Inflammatory macrophage treated with lipopolysaccharide for 4 hours (primary cell): ENCODE measurements around the gene DAB1.
"Not testable (repeated sequence)": the region's sequence is repeated elsewhere in the genome, so short reads cannot be mapped to it uniquely, and the experiment has no call there.

Source experiments
- DNase-seq: peaks from one replicate; pipeline ENCODE4 v3.0.0-alpha.2; 2020

The DAB1 gene

GRCh38 chr1:57265104-57265503, 158.8 kb downstream of the DAB1 start:
- DNase-seq = no peak

- DNase-seq = no peak
These were observed 161.4 kb downstream of the DAB1 start for GRCh38 chr1:57262472-57262871.

GRCh38 chr1:57258557-57259325, 165.1 kb downstream of the DAB1 start:
- DNase-seq = no peak

GRCh38 chr1:57255945-57256344, 167.9 kb downstream of the DAB1 start:
- DNase-seq = no peak

- no peak for DNase-seq
These were observed 169.8 kb downstream of the DAB1 start for GRCh38 chr1:57254022-57254421.

GRCh38 chr1:57252597-57253294, 171.1 kb downstream of the DAB1 start:
- DNase-seq = no peak

- no peak for DNase-seq
These were observed 173.8 kb downstream of the DAB1 start for GRCh38 chr1:57250021-57250420.

GRCh38 chr1:57249511-57249910, 174.3 kb downstream of the DAB1 start:
- no peak for DNase-seq

GRCh38 chr1:57248830-57249229, 175.0 kb downstream of the DAB1 start:
- no peak for DNase-seq

GRCh38 chr1:57238233-57238781, 185.6 kb downstream of the DAB1 start:
- no peak for DNase-seq

GRCh38 chr1:57235730-57236510, 187.9 kb downstream of the DAB1 start:
- no peak for DNase-seq

GRCh38 chr1:57234459-57234858, 189.4 kb downstream of the DAB1 start:
- DNase-seq = no peak

- DNase-seq = no peak
These were observed 191.4 kb downstream of the DAB1 start for GRCh38 chr1:57232500-57232899.

- no peak for DNase-seq
These were observed 193.9 kb downstream of the DAB1 start for GRCh38 chr1:57229998-57230397.

GRCh38 chr1:57229076-57229475, 194.8 kb downstream of the DAB1 start:
- DNase-seq = no peak

GRCh38 chr1:57222801-57223200, 201.1 kb downstream of the DAB1 start:
- DNase-seq = no peak

- DNase-seq = no peak
These were observed 201.6 kb downstream of the DAB1 start for GRCh38 chr1:57222307-57222706.

GRCh38 chr1:57220905-57221304, 203.0 kb downstream of the DAB1 start:
- DNase-seq = not testable (repeated sequence)

- DNase-seq = no peak
These were observed 205.3 kb downstream of the DAB1 start for GRCh38 chr1:57218487-57219079.

GRCh38 chr1:57217905-57218304, 206.0 kb downstream of the DAB1 start:
- no peak for DNase-seq

- DNase-seq = no peak
These were observed 208.8 kb downstream of the DAB1 start for GRCh38 chr1:57214951-57215575.

- DNase-seq = no peak
These were observed 213.0 kb downstream of the DAB1 start for GRCh38 chr1:57210881-57211280.

- no peak for DNase-seq
These were observed 214.4 kb downstream of the DAB1 start for GRCh38 chr1:57209495-57209894.
